Activated CD8-positive, alpha-beta memory T cell treated with anti-CD3 and anti-CD28 coated beads, Interleukin-2, amount 50 U/mL, for 48 hours (primary cell): ENCODE data around the gene SLC12A8.

Experiments
- DNase-seq: peaks from one replicate; pipeline ENCODE4 v3.0.0-alpha.2; 2020

SLC12A8 gene

DNA sequence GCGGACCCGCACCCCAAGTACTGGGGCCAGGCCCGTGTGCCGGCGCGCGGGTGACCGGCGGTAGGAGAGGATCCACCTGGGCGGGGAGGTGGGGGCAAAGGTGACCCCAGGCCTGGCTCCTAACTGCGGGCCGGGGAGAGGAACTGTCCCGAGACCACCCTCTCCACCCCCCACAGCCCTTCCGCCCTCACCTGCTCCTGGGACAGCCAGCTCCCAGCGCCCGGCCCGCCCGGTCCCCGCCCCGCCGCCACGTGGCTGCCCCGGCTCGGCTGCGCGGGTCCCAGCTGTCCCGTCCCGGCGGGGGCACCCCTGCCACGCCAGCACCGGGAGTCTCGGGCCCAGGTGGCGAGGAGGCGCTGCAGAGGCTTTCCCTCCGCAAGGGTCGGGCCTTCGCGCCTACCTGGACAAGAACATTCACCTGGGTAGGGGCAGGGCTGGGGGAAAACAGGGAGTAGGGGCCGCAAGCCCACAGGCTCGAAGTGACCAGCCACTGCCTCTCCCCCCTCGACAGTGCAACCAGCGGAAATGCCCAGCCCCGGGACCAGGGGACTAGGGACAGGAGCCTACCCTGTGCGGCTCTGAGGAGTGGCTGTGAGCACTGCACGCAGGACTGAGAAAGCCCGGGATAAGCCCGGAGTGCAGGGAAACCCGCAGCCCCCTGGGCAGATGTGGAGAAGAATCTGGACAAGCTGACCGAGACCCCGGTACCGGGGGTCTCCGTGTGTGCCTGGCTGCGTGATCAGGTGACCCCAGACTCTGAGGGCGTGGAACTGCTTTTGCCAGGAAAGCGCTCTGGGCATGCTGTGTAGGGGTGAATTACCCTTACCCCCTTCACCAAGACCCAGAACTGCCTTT, at the start of gene SLC12A8:
Gene SLC12A8, minus strand, starts transcription at position 240 of the 855 bp plus-strand sequence. CDS start 1,399 bp downstream, outside the sequence.
- DNase-seq = no peak

DNA sequence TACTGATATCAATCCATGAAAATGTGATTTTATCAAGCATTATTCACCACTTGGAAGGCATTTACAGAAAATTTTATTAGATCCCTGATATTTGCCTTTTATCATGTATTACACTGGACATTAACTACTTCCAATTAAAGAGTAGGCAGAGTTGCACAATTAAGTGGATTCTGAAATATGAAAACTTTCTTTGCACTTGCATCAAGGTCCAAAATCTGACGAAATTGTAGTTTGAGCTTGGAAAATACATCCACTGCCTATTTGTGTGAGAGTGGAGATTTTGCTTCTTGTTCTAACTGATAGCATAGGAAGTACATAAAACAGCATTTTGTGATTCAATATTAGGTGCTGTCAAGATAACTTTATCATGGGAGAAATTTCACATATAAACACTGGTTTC, 49.6 kb upstream of the SLC12A8 start:
- DNase-seq = no peak

- DNase-seq = no peak
These were observed 48.5 kb upstream of the SLC12A8 start for GRCh38 chr3:125261031-125261430.

DNA sequence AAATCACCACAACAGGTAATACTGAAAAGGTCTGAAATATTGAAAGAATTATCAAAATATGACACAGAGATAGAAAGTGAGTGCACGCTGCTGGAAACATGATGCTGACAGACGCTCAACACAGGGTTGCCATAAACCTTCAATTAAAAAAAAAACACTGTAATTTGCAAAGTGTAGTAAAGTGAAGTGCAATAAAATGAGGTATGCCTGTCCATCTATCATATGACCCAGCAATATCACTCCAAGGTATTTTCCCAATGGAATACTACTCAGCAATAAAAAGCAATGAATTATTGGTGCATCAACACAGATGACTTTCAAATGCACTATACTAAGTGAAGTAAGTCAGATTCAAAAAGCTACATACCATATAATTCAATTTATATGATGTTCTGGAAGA, 47.6 kb upstream of the SLC12A8 start:
- no peak for DNase-seq

GRCh38 chr3:125257536-125257935, 45.0 kb upstream of the SLC12A8 start:
- DNase-seq = no peak

DNA sequence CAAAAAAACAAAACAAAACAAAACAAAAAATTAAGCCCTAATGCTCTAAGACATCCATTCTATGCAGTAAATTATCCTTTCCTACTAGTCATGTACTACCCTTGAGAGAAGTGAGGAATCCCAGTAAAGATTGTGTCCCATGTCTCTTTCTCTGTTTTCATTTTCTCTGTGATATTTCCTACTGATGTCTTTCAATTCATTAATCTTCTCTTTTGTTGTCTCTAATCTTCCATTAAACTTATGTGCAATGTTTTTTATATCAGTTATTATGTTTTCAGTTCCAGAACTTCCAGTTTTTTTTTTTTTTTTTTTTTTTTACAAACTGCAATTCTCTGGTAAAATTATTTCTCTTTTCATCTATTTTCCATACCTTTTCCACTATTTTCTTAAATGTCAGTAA, 44.1 kb upstream of the SLC12A8 start:
- DNase-seq = no peak

GRCh38 chr3:125250973-125251372, 38.4 kb upstream of the SLC12A8 start:
- no peak for DNase-seq

- no peak for DNase-seq
These were observed 33.7 kb upstream of the SLC12A8 start for GRCh38 chr3:125246237-125246636.

- DNase-seq = no peak
These were observed 33.0 kb upstream of the SLC12A8 start for GRCh38 chr3:125245521-125245920.

GRCh38 chr3:125240496-125240895, 27.9 kb upstream of the SLC12A8 start:
- no peak for DNase-seq

- no peak for DNase-seq
These were observed 26.7 kb upstream of the SLC12A8 start for GRCh38 chr3:125239266-125239665.

DNA sequence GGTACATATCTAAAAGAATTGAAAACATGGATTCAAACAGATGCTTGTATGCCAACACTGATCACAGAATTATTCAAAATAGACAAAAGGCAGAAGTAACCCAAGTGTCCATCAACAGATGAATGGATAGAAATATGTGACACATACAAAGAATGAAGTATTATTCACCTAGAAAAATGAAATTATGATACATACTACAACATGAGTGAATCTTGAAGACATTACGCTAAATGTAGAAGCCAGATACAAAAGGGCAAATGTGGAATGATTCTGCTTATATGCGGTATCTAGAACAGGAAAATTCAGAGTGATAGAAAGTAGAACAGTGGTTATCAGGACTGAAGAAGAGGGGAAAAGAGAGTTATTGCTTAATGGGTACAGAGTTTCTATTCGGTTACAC, 26.2 kb upstream of the SLC12A8 start:
- DNase-seq = no peak

DNA sequence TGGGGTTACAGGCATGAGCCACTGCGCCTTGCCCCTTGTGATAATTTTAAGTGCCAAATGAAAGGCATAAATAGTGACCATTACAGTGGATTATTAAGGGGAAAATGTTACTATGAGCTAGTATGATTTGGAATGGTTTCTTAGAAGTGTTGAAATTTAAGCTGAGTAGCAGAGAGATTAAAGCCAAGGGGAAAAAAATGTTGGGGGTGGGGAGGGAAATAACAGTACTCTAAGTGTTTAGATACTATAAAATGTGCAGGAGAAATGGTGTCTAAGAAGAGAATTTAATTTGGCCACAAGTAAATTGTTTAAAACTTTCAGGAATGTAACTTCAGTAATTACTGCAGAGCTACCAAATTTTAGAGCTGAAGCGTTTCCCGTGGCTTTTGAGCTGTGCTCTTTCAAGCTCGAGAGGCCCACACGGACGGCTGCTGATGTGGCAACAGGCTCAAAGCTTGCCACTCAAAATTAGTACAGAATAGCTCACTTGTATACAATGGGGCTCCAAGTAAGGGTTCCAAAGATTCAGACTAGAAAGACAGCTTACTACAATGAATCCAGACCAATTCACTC, 23.9 kb upstream of the SLC12A8 start:
- no peak for DNase-seq

DNA sequence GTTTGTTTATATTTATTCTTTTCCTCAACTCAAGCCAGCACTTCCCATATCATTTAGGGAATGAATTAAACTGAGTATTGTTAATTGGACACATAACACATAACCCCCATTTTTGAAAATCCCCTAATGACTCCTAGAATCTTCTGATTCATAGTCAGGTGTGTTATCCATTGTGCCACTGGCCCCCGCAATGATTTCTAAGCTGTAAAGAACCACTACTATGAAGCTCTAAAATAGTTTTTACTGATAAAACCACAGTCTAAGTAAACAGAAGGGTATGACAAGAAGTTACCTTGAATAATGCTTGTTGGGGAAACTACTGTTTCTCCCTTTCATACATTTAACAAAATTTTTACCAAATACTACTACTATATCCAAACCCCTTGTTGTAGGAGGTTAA, 22.3 kb upstream of the SLC12A8 start:
- no peak for DNase-seq

- DNase-seq = no peak
These were observed 19.9 kb upstream of the SLC12A8 start for GRCh38 chr3:125232401-125232800.

DNA sequence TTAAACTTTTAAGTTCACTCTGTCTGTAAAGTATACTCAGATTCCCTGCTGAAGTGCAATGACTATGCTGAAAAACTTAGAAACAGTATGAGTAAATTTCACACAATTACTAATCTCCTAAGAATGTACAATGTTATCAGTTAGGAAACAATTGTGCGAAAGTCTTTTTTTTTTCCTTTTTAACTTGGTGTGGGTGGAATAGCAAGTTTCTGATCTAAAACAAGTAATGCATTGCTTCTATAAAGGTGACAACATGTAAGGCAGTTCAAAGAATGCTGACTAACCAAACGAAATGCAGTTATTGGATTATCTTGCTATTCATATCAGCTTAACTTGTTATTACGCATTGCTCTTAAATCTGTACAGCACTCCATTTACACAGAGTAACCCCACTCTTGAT, 19.3 kb upstream of the SLC12A8 start:
- no peak for DNase-seq

GRCh38 chr3:125229707-125230106, 17.2 kb upstream of the SLC12A8 start:
- no peak for DNase-seq

DNA sequence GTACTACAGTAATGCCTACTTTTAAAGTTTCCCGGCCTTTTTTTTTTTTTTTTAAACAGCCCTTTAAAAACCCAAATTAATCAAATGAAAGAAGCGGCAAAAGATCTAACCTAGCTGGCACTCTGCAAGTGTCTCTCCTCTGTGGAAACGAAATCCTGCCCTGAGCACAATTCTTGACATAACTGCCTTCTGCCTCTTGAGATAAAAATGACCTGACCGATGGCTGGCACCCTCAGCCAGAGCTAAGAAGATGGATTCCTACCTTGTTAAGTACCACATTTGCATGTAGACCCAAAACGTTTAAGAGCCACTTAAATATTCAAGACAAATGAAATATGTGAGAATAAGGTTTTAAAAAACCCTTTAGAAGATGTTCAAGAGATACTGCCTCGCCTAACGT, 16.6 kb upstream of the SLC12A8 start:
- DNase-seq = no peak

GRCh38 chr3:125221831-125222230, 9.3 kb upstream of the SLC12A8 start:
- DNase-seq = no peak

DNA sequence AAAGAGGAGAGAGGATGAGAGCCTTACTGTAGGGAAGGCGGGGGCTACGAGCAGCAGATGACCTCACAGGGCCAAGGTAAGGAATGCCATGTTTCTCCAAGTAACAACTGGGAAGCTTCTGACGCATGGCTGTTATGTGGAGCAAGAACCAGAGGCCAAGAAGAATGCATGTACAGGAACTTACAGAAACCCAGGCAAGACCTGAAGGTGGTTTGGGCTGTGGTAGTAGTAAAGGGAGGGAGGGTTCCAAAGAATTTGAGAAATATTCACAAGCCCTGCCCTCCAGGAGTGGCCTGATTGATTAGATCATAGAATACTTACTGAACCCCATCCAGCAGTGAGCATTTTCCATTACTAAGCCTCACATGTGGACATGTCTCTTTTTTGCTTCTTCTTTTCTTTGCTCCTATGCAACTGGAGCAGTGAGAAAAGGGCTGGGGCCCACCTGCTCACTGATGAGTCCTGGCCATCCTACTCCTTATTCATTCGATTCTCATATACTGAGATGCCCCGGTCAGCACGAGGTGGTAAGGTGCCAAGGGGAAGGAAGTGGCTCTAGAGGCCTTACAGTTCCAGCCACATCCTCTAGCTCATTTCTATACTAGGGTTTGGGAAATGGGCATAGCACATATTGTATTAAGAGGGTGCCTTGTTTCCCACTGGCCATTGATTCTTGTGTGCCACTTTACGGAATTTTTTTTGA, 8.3 kb upstream of the SLC12A8 start:
- DNase-seq = no peak

DNA sequence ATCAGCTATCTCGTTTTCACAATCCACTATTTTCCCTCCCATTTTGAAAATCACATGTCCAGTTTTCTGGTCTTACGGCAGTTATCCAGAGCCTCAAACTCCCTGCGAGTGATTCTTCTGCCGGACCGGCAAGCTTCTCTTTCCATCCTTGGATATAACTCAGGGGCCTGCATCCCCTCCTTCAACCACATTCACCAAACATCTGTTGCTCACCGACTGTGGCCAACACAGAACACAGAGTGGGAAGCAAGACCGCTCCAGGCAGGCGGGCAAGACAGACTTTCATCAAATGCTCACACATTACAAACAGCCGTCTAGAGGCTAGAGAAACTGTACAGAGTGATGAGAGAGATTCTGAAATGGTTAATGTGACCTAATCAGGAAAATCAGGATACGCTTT, 7.6 kb upstream of the SLC12A8 start:
- DNase-seq = no peak

GRCh38 chr3:125219261-125219701, 6.7 kb upstream of the SLC12A8 start:
- DNase-seq = no peak

DNA sequence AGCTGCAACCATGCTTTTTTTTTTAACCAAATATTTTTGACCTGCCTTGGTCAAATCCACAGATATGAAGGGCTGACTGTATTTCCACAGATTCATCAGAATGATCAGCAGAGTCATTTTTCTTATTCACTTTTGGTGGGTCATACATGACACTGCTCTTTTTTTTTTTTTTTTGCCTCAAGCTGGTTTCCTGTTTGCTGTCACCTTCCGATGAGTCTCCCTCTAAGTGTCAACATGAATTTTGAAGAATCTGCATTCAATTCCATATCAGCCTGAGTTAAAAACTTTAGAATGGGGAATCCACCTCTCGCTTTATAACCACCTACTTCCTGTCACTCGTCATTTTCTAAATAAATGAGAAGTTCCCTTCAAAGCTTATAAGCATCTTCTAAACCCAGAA, 2.2 kb upstream of the SLC12A8 start:
- DNase-seq = no peak

GRCh38 chr3:125213946-125214542, 1.5 kb upstream of the SLC12A8 start:
- no peak for DNase-seq
